ENCODE data around the gene MGME1. TPM values are rescaled to one million over a fixed set of nuclear protein-coding genes. Genes with fewer than 3 reads are reported as not detected.

Gene MGME1
- total RNA-seq, 1 donor from 2014 or later = 14.2 TPM

DNA sequence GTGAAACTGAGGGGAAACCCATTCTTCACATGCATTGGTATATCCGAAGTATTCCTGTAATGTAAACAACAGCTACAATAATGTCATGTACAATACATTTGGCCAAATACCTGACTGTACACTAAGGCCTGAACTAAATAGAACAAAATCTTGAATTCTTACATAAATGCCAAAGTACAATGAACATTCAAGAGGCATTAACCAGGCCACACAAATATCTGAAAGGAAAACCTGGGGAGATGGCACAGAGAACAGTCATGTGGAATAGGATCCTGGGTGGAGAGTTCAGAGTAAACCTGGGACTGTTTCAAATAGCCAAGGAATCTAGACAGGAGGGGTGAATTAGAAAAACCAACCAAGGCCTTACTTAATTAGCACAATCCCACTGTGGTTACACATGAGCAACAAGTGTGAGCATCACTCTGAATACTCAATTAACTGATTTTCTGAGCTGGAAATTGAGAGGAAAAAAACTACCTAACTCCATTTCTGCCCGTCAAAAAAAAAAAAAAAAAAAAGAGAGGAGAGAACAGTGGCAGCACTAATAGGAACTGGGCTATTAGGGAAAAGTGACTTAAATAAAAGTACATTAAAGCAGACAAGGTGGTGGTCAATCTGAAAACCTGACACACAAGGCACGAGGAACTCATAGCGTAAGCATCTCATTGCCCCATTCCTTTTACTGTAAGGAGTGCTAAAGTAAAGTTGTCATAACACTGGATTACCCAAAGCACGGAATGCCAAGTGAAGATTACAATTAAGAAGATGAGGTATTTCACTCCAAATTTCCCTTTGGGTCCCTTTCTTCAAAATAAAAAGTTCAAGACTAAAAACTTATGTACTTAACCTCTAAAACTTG is 11.1 kb upstream of the MGME1 start:
- peaks cover 98% of the 10 kb centered on the region for H4K20me1 ChIP-seq (ENCODE audit: insufficient read depth, low read length)
- H3K4me3 ChIP-seq (ENCODE audit: insufficient read depth, low read depth, low read length) = no peak overlapping the region
- peaks cover 31% of the 10 kb centered on the region for H3K4me1 ChIP-seq (ENCODE audit: insufficient read depth, low read length)
- no peak overlapping the region for H3K27ac ChIP-seq (ENCODE audit: low read depth, low read length)
- peaks cover 60% of the 10 kb centered on the region for H3K4me1 Mint-ChIP-seq (ENCODE audit: low read depth, unreplicated experiment)
- H3K27me3 ChIP-seq (ENCODE audit: insufficient read depth, low read length) = no peaks in the 10 kb centered on the region
- peak overlapping the region; percentile 67 for H3K27ac Mint-ChIP-seq (ENCODE audit: unreplicated experiment)
- H3K4me2 ChIP-seq (ENCODE audit: low read length) = peak overlapping the region; percentile 64
- no peak overlapping the region for H3K4me3 Mint-ChIP-seq (ENCODE audit: unreplicated experiment)
- no peaks in the 10 kb centered on the region for H3K9me3 Mint-ChIP-seq (ENCODE audit: unreplicated experiment)
- TF ChIP-seq, protein P1, sequence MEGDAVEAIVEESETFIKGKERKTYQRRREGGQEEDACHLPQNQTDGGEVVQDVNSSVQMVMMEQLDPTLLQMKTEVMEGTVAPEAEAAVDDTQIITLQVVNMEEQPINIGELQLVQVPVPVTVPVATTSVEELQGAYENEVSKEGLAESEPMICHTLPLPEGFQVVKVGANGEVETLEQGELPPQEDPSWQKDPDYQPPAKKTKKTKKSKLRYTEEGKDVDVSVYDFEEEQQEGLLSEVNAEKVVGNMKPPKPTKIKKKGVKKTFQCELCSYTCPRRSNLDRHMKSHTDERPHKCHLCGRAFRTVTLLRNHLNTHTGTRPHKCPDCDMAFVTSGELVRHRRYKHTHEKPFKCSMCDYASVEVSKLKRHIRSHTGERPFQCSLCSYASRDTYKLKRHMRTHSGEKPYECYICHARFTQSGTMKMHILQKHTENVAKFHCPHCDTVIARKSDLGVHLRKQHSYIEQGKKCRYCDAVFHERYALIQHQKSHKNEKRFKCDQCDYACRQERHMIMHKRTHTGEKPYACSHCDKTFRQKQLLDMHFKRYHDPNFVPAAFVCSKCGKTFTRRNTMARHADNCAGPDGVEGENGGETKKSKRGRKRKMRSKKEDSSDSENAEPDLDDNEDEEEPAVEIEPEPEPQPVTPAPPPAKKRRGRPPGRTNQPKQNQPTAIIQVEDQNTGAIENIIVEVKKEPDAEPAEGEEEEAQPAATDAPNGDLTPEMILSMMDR (IDR thresholded peaks at IDR 0.05; ENCODE audit: insufficient read depth, low read depth, low read length) = no peak
- no peak for TF ChIP-seq EZH2 (IDR thresholded peaks at IDR 0.05; ENCODE audit: insufficient read depth, low read length)
- peaks cover 39% of the 10 kb centered on the region for H3K36me3 ChIP-seq (ENCODE audit: insufficient read depth, low read length)
- H3K27me3 Mint-ChIP-seq (ENCODE audit: low read depth, unreplicated experiment) = no peaks in the 10 kb centered on the region
- H3K79me2 ChIP-seq (ENCODE audit: insufficient read depth, low read length) = peaks cover 100% of the 10 kb centered on the region
- no peak for FAIRE-seq
- peaks cover 14% of the 10 kb centered on the region for H3K36me3 Mint-ChIP-seq (ENCODE audit: low read depth, unreplicated experiment)
- no peak overlapping the region for H2AFZ ChIP-seq (ENCODE audit: low read depth, low read length)
- H3K9ac ChIP-seq (ENCODE audit: low read length) = peak overlapping the region; percentile 15
- DNase-seq (ENCODE audit: low read depth) = no peak
- H3K9me3 ChIP-seq (ENCODE audit: insufficient read depth, low read depth, low read length) = no peaks in the 10 kb centered on the region

DNA sequence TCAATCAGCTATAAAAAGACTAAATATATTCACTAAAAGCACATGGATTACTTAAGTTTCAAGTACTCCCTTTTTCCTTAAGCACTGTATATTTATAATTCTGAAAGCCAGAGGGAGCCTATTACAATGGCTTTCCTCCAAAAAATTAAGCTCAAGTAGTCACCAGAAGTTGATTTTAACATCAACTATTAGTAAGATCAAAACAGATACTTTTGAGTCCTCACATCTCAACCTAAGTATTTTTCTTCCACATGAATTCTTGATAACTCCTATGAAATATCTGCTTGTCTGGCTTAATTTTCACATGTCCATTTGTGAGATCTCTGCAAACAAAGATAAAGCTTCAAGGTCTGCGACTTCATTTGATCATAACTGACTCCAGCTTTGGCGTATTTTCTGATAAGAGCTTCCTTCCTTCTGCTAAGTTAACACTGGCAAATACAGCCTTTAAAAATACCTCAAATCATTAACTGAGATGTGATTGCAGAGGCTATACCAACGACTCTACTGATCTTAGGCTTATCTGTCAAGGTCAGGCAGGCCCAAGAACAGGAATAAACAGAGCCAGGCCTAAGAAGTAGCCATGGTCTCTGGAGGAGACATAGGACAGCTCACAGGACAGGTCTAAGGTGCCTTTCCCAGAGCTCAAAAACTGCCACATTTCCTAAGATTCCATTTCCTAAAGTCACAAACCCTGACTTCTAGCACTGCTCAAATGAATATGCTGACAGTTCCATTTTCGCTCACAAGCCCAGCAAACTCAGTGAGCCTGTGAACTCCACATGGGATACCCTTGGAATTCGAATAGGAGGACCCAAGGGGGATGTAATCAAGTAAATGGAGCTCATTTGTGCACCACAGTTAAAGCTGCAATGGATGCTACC is 10.2 kb upstream of the MGME1 start:
- no peaks in the 10 kb centered on the region for H3K27me3 ChIP-seq (ENCODE audit: insufficient read depth, low read length)
- Mint-ChIP-seq H3K36me3 (ENCODE audit: low read depth, unreplicated experiment) (peaks cover 13% of the 10 kb centered on the region), H3K27me3 (ENCODE audit: low read depth, unreplicated experiment) (no peaks in the 10 kb centered on the region), H3K27ac (ENCODE audit: unreplicated experiment) (peak overlapping the region; percentile 27), H3K9me3 (ENCODE audit: unreplicated experiment) (no peaks in the 10 kb centered on the region), H3K4me1 (ENCODE audit: low read depth, unreplicated experiment) (peaks cover 66% of the 10 kb centered on the region), H3K4me3 (ENCODE audit: unreplicated experiment) (no peak overlapping the region)
- peak overlapping the region; percentile 46 for H3K27ac ChIP-seq (ENCODE audit: low read depth, low read length)
- peaks cover 100% of the 10 kb centered on the region for H3K79me2 ChIP-seq (ENCODE audit: insufficient read depth, low read length)
- DNase-seq (ENCODE audit: low read depth) (no peak), FAIRE-seq (no peak)
- H3K4me1 ChIP-seq (ENCODE audit: insufficient read depth, low read length) = peaks cover 39% of the 10 kb centered on the region
- TF ChIP-seq, protein P1 (IDR thresholded peaks at IDR 0.05; ENCODE audit: insufficient read depth, low read depth, low read length) = no peak
- TF ChIP-seq EZH2 (IDR thresholded peaks at IDR 0.05; ENCODE audit: insufficient read depth, low read length) = no peak
- H3K9me3 ChIP-seq (ENCODE audit: insufficient read depth, low read depth, low read length) = no peaks in the 10 kb centered on the region
- no peak overlapping the region for H2AFZ ChIP-seq (ENCODE audit: low read depth, low read length)
- no peak overlapping the region for H3K4me3 ChIP-seq (ENCODE audit: insufficient read depth, low read depth, low read length)
- H4K20me1 ChIP-seq (ENCODE audit: insufficient read depth, low read length) = peaks cover 98% of the 10 kb centered on the region
- H3K4me2 ChIP-seq (ENCODE audit: low read length) = peak overlapping the region; percentile 64
- peak overlapping the region; percentile 15 for H3K9ac ChIP-seq (ENCODE audit: low read length)
- peaks cover 32% of the 10 kb centered on the region for H3K36me3 ChIP-seq (ENCODE audit: insufficient read depth, low read length)
